HepG2 (cell line): ENCODE data around the gene MBTD1. TPM values are rescaled to one million over a fixed set of nuclear protein-coding genes. Genes with fewer than 3 reads are reported as not detected.

ENCODE experiments used
- ATF5 ChIP-seq: sonication (generic); formaldehyde crosslinking; IDR thresholded peaks from 2 replicates; pipeline ENCODE4 v1.4.0; 2020; ENCODE audit warnings: mild to moderate bottlenecking, low read depth, missing genetic modification reagents
- BRD4 ChIP-seq: sonication (generic); formaldehyde crosslinking; IDR thresholded peaks from 2 replicates; pipeline ENCODE4 v1.4.0; 2020; ENCODE audit warnings: missing genetic modification reagents
- DNMT1 ChIP-seq: sonication (generic); formaldehyde crosslinking; IDR thresholded peaks from 2 replicates; pipeline ENCODE4 v1.5.1; 2020; ENCODE audit warnings: mild to moderate bottlenecking, missing genetic modification reagents
- ELF4 ChIP-seq: sonication (generic); formaldehyde crosslinking; IDR thresholded peaks from 2 replicates; pipeline ENCODE4 v1.5.0; 2020; ENCODE audit warnings: missing genetic modification reagents, mild to moderate bottlenecking, moderate library complexity, borderline replicate concordance
- EP300 ChIP-seq, 3 experiments: sonication (generic) in 1 of 3; formaldehyde crosslinking in 1 of 3; IDR thresholded peaks; 2 replicates each; pipeline versions ENCODE4 v1.5.1 to v1.6.1; 2011 to 2020; ENCODE audit warnings: low read depth in 2 of 3, low read length in 2 of 3, borderline replicate concordance in 1 of 3, improper control_type of control experiment in 1 of 3, mild to moderate bottlenecking in 1 of 3, missing genetic modification reagents in 1 of 3, moderate library complexity in 1 of 3
- FIP1L1 ChIP-seq: fragments of 200-400 bp; formaldehyde crosslinking; IDR thresholded peaks from 2 replicates; pipeline ENCODE4 v1.6.1; 2018; ENCODE audit warnings: low read depth, mild to moderate bottlenecking, low read length, moderate library complexity, borderline replicate concordance; ENCODE audit not compliant: insufficient read depth
- FOXO1 ChIP-seq: sonication (generic); formaldehyde crosslinking; IDR thresholded peaks from 2 replicates; pipeline ENCODE4 v1.4.0; 2020; ENCODE audit warnings: missing genetic modification reagents
- GATAD2A ChIP-seq: IDR thresholded peaks from 2 replicates; pipeline ENCODE4 v1.6.1; 2016
- MTF1 ChIP-seq: sonication (generic); formaldehyde crosslinking; IDR thresholded peaks from 2 replicates; pipeline ENCODE4 v1.5.0; 2020; ENCODE audit warnings: missing genetic modification reagents
- POLR2AphosphoS5 ChIP-seq: IDR thresholded peaks from 2 replicates; pipeline ENCODE4 v1.6.1; 2012; ENCODE audit warnings: low read depth, low read length
- PTBP1 ChIP-seq: fragments of 200-400 bp; formaldehyde crosslinking; IDR thresholded peaks from 2 replicates; pipeline ENCODE4 v1.6.1; 2018; ENCODE audit warnings: low read length, low read depth; ENCODE audit not compliant: poor library complexity, severe bottlenecking
- TAF1 ChIP-seq: sonication (generic); formaldehyde crosslinking; IDR thresholded peaks from 2 replicates; pipeline ENCODE4 v1.4.0; 2020; ENCODE audit warnings: missing genetic modification reagents
- ZBTB26 ChIP-seq: IDR thresholded peaks from 2 replicates; pipeline ENCODE4 v1.6.1; 2016; ENCODE audit warnings: missing compliant biosample characterization, missing genetic modification reagents, borderline replicate concordance
- ZNF567 ChIP-seq: sonication (generic); formaldehyde crosslinking; IDR thresholded peaks from 2 replicates; pipeline ENCODE4 v1.8.1; 2023; ENCODE audit warnings: mild to moderate bottlenecking, missing genetic modification reagents, borderline replicate concordance
- ZNF574 ChIP-seq: sonication (generic); formaldehyde crosslinking; IDR thresholded peaks from 2 replicates; pipeline ENCODE4 v1.4.0; 2020; ENCODE audit warnings: missing genetic modification reagents
- ZNF660 ChIP-seq: sonication (generic); formaldehyde crosslinking; IDR thresholded peaks from 2 replicates; pipeline ENCODE4 v1.5.1; 2020; ENCODE audit warnings: mild to moderate bottlenecking, low read depth, missing genetic modification reagents, borderline replicate concordance
- ZNF709 ChIP-seq: sonication (generic); formaldehyde crosslinking; IDR thresholded peaks from 2 replicates; pipeline ENCODE4 v1.5.0; 2020; ENCODE audit warnings: mild to moderate bottlenecking, missing genetic modification reagents
- ZNF788 ChIP-seq: sonication (generic); formaldehyde crosslinking; IDR thresholded peaks from 2 replicates; pipeline ENCODE4 v1.5.0; 2020; ENCODE audit warnings: mild to moderate bottlenecking, missing genetic modification reagents, borderline replicate concordance
- polyA plus RNA-seq, 8 experiments: library from polyadenylated mRNA; depleted of rRNA in 3 of 8; stranded (reverse) in 7 of 8; unstranded in 1 of 8; fragments of >200 nt; fragmentation: Illumina TruSeq in 4 of 8; extraction: Trizol in 4 of 8; gene quantifications; 2 replicates each; pipeline versions ENCODE4 v1.2.1 to v1.2.3, GENCODE V29; 2011 to 2016; ENCODE audit warnings: low read depth in 4 of 8, missing spikeins in 1 of 8, mixed read lengths in 1 of 8; ENCODE audit not compliant: insufficient read depth in 1 of 8
- total RNA-seq, 5 experiments: library from RNA; depleted of rRNA; stranded (reverse); fragments of >200 nt; fragmentation: Illumina TruSeq; extraction: Trizol; gene quantifications; 2 replicates each; pipeline ENCODE4 v1.2.3, GENCODE V29; 2016; ENCODE audit warnings: low read depth in 1 of 5
- TF ChIP-seq, protein P1 (sequence below): IDR thresholded peaks from 2 replicates; pipeline ENCODE4 v1.6.1; 2012; ENCODE audit warnings: low read length, improper control_type of control experiment
- TF ChIP-seq, protein P2 (sequence below): sonication (generic); formaldehyde crosslinking; IDR thresholded peaks from 2 replicates; pipeline ENCODE4 v1.4.0; 2020; ENCODE audit warnings: mild to moderate bottlenecking, missing genetic modification reagents

The MBTD1 gene
- total and polyA plus RNA-seq, 2 of the 13 experiments (the other 11 are each of a cell fraction or from before 2014, with no cell fraction given): 20.9 TPM

DNA sequence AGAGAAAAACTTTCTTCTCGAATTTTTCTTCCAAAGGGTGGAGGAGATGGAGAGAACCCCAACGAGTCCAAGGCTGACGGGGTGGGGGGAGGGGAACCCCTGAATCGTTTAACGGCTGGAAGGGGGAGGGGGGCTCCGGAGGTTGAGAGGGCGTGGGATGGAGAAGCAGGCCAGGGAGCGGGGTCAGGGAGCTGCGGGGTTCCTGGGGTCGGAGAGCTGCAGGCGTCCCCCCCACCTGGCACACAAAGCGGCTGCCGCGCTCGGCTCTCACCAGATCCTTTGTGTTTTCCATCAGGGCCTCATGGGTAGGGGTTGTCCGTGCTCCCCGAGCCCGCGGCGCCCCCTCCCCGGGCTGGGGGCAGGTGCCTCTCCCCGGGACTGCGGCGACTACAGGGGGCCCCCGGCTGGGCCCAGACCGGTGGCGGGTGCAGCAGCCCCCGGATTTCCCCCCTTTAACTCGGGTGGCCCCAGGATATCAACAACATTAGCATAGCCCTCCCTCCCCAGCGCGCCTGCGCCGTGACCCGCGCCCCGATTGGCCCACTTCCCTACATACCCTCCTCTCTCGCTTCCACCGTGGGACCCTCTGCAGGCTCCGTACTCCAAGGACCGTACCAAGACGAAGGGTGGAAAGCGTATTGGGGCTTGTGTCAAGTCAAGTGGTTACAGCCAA lies at the start of gene MBTD1 (continued):
- no peak for TF ChIP-seq ATF5 (CRISPR knock-in tag)
- TF ChIP-seq MTF1 (CRISPR knock-in tag): no peak
- no peak for TF ChIP-seq PTBP1
- TF ChIP-seq ZNF574 (CRISPR knock-in tag): no peak
- TF ChIP-seq, protein P1, sequence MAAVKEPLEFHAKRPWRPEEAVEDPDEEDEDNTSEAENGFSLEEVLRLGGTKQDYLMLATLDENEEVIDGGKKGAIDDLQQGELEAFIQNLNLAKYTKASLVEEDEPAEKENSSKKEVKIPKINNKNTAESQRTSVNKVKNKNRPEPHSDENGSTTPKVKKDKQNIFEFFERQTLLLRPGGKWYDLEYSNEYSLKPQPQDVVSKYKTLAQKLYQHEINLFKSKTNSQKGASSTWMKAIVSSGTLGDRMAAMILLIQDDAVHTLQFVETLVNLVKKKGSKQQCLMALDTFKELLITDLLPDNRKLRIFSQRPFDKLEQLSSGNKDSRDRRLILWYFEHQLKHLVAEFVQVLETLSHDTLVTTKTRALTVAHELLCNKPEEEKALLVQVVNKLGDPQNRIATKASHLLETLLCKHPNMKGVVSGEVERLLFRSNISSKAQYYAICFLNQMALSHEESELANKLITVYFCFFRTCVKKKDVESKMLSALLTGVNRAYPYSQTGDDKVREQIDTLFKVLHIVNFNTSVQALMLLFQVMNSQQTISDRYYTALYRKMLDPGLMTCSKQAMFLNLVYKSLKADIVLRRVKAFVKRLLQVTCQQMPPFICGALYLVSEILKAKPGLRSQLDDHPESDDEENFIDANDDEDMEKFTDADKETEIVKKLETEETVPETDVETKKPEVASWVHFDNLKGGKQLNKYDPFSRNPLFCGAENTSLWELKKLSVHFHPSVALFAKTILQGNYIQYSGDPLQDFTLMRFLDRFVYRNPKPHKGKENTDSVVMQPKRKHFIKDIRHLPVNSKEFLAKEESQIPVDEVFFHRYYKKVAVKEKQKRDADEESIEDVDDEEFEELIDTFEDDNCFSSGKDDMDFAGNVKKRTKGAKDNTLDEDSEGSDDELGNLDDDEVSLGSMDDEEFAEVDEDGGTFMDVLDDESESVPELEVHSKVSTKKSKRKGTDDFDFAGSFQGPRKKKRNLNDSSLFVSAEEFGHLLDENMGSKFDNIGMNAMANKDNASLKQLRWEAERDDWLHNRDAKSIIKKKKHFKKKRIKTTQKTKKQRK: no peak
- TF ChIP-seq ZNF660 (CRISPR knock-in tag): no peak
- TF ChIP-seq BRD4 (CRISPR knock-in tag): no peak
- TF ChIP-seq GATAD2A (CRISPR knock-in tag): peak; percentile 9; the same call in 1 of the 2 replicates
- TF ChIP-seq DNMT1 (CRISPR knock-in tag): no peak
- no peak for TF ChIP-seq ZNF709 (CRISPR knock-in tag)
- no peak; the same call in none of the 2 replicates for TF ChIP-seq ZBTB26 (CRISPR knock-in tag)
- TF ChIP-seq, protein P2, sequence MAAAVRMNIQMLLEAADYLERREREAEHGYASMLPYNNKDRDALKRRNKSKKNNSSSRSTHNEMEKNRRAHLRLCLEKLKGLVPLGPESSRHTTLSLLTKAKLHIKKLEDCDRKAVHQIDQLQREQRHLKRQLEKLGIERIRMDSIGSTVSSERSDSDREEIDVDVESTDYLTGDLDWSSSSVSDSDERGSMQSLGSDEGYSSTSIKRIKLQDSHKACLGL: no peak
- TF ChIP-seq ZNF567 (CRISPR knock-in tag): no peak
- TF ChIP-seq FOXO1: peak; percentile 33; the same call in 1 of the 2 replicates
- peak; percentile 50; the same call in 1 of the 2 replicates for TF ChIP-seq ZNF788 (CRISPR knock-in tag)
- no peak for TF ChIP-seq EP300 (IDR thresholded peaks at IDR 0.05; ENCODE audit: low read depth in 2 of 2, low read length in 2 of 2)
- no peak for TF ChIP-seq EP300 (CRISPR knock-in tag; IDR thresholded peaks at IDR 0.05; ENCODE audit: borderline replicate concordance)
- peak; percentile 16; the same call in 1 of the 2 replicates for TF ChIP-seq TAF1 (CRISPR knock-in tag)
- TF ChIP-seq ELF4 (CRISPR knock-in tag): no peak
- TF ChIP-seq FIP1L1: no peak
- TF ChIP-seq POLR2AphosphoS5: peak; percentile 31
